ENCODE data around the gene POLR2H. TPM values are rescaled to one million over a fixed set of nuclear protein-coding genes. Genes with fewer than 3 reads are reported as not detected.

POLR2H gene
- total RNA-seq, 5 donors from 2014 or later (not counting 1 experiment from before 2014, with no cell fraction given) = 33.0 to 75.1 (median 53.3) TPM

GRCh38 chr3:184371570-184372018 is 10.1 kb downstream of the POLR2H start:
- Histone ChIP-seq H3K9me3 (no peaks in the 10 kb centered on the region), H3K4me3 (ENCODE audit: control insufficient read depth in 1 of 2, extremely low read depth in 1 of 2, low read length in 1 of 2) (no peak overlapping the region), H3K27ac (ENCODE audit: low read length) (no peak overlapping the region), H3K4me1 (ENCODE audit: control insufficient read depth in 1 of 2, extremely low read depth in 1 of 2, insufficient read depth in 2 of 2, low read length in 2 of 2) (peaks cover 0 to 5% of the 10 kb centered on the region in 2 experiments), H3K36me3 (ENCODE audit: control insufficient read depth in 2 of 2, extremely low read depth in 1 of 2, insufficient read depth in 1 of 2, low read length in 1 of 2) (peaks cover 0 to 19% of the 10 kb centered on the region in 2 donors), H3K27me3 (replicated peaks in 1 of 2; ENCODE audit: control insufficient read depth in 2 of 2, extremely low read depth in 1 of 2, insufficient read depth in 2 of 2, low read length in 1 of 2) (peaks cover 0 to 9% of the 10 kb centered on the region in 2 experiments)
- ChIA-PET POLR2A (no interaction called here), CTCF (interaction anchor here (0.6 to 2.2 kb wide), 25 partner anchors 9 to 723 kb away, joined by 3 to 36 read pairs (median 4); partner anchors contain the start of gene EPHB3 (in 1 of the 2))
- peaks cover 19% of the 10 kb centered on the region for H3K36me3 Mint-ChIP-seq
- H3K27ac Mint-ChIP-seq = peak overlapping the region in 1 of 2 donors; percentile 11
- H3K27me3 Mint-ChIP-seq = peaks cover 10 to 12% of the 10 kb centered on the region in 2 donors
- WGBS (ENCODE audit: insufficient coverage) = 70% methylated on average over 1 of the region's 5 CpGs
- no peaks in the 10 kb centered on the region for H3K9me3 Mint-ChIP-seq
- H3K4me3 Mint-ChIP-seq = no peak overlapping the region
- peak in 33 of 35 experiments; percentile 25 to 74 (median 51) for DNase-seq
- peaks cover 4 to 14% (median 11%) of the 10 kb centered on the region in 3 donors for H3K4me1 Mint-ChIP-seq
- peak; percentile 90 to 99 (median 95) for ATAC-seq (replicated peaks in 1 of 4)

GRCh38 chr3:184372296-184372821 is 10.8 kb downstream of the POLR2H start:
- Mint-ChIP-seq H3K27ac (no peak overlapping the region), H3K36me3 (peaks cover 13% of the 10 kb centered on the region), H3K4me3 (no peak overlapping the region), H3K9me3 (no peaks in the 10 kb centered on the region), H3K27me3 (peaks cover 15 to 17% of the 10 kb centered on the region in 2 donors), H3K4me1 (peaks cover 3 to 10% (median 7%) of the 10 kb centered on the region in 3 donors)
- Histone ChIP-seq H3K27me3 (replicated peaks in 1 of 2; ENCODE audit: control insufficient read depth in 2 of 2, extremely low read depth in 1 of 2, insufficient read depth in 2 of 2, low read length in 1 of 2) (peaks cover 0 to 14% of the 10 kb centered on the region in 2 experiments), H3K27ac (ENCODE audit: low read length) (no peak overlapping the region), H3K36me3 (ENCODE audit: control insufficient read depth in 2 of 2, extremely low read depth in 1 of 2, insufficient read depth in 1 of 2, low read length in 1 of 2) (peaks cover 0 to 15% of the 10 kb centered on the region in 2 donors), H3K9me3 (no peaks in the 10 kb centered on the region), H3K4me3 (ENCODE audit: control insufficient read depth in 1 of 2, extremely low read depth in 1 of 2, low read length in 1 of 2) (no peak overlapping the region), H3K4me1 (ENCODE audit: control insufficient read depth in 1 of 2, extremely low read depth in 1 of 2, insufficient read depth in 2 of 2, low read length in 2 of 2) (peaks cover 0 to 5% of the 10 kb centered on the region in 2 experiments)
- 70% methylated on average over 8 of the region's 8 CpGs for WGBS (ENCODE audit: insufficient coverage)
- CTCF ChIA-PET = interaction anchor here (0.8 to 2.2 kb wide), 16 partner anchors 9 to 432 kb away, joined by 3 to 36 read pairs (median 4); partner anchors contain the start of gene EPHB3 (in 1 of the 2)
- DNase-seq (no peak), ATAC-seq (replicated peaks in 1 of 4) (no peak)
- POLR2A ChIA-PET = interaction anchor here in 1 of 2 donors (0.5 kb wide), 1 partner anchor 387 kb away, joined by 3 read pairs; no protein-coding TSS in a partner anchor

GRCh38 chr3:184372911-184373310 is 11.4 kb downstream of the POLR2H start:
- POLR2A ChIA-PET = interaction anchor here in 1 of 2 donors (0.5 kb wide), 1 partner anchor 387 kb away, joined by 3 read pairs; no protein-coding TSS in a partner anchor
- H3K4me1 Mint-ChIP-seq = peaks cover 3 to 10% (median 7%) of the 10 kb centered on the region in 3 donors
- Histone ChIP-seq H3K27ac (ENCODE audit: low read length) (no peak overlapping the region), H3K36me3 (ENCODE audit: control insufficient read depth in 2 of 2, extremely low read depth in 1 of 2, insufficient read depth in 1 of 2, low read length in 1 of 2) (peaks cover 0 to 13% of the 10 kb centered on the region in 2 donors), H3K9me3 (no peaks in the 10 kb centered on the region), H3K4me1 (ENCODE audit: control insufficient read depth in 1 of 2, extremely low read depth in 1 of 2, insufficient read depth in 2 of 2, low read length in 2 of 2) (peaks cover 0 to 5% of the 10 kb centered on the region in 2 experiments), H3K27me3 (replicated peaks in 1 of 2; ENCODE audit: control insufficient read depth in 2 of 2, extremely low read depth in 1 of 2, insufficient read depth in 2 of 2, low read length in 1 of 2) (peaks cover 0 to 20% of the 10 kb centered on the region in 2 experiments), H3K4me3 (ENCODE audit: control insufficient read depth in 1 of 2, extremely low read depth in 1 of 2, low read length in 1 of 2) (no peak overlapping the region)
- peaks cover 9% of the 10 kb centered on the region for H3K36me3 Mint-ChIP-seq
- no peak overlapping the region for H3K27ac Mint-ChIP-seq
- no peak overlapping the region for H3K4me3 Mint-ChIP-seq
- no peaks in the 10 kb centered on the region for H3K9me3 Mint-ChIP-seq
- H3K27me3 Mint-ChIP-seq = peaks cover 20 to 23% of the 10 kb centered on the region in 2 donors
- DNase-seq = no peak
- CTCF ChIA-PET = interaction anchor here (1.1 to 2.2 kb wide), 7 partner anchors 166 to 188 kb away, joined by 3 to 36 read pairs (median 6); no protein-coding TSS in a partner anchor
- 88% methylated on average over 3 of the region's 5 CpGs for WGBS (ENCODE audit: insufficient coverage)
- ATAC-seq (replicated peaks in 1 of 4) = no peak

- H3K4me1 ChIP-seq (ENCODE audit: control insufficient read depth in 1 of 2, extremely low read depth in 1 of 2, insufficient read depth in 2 of 2, low read length in 2 of 2) = peaks cover 0 to 5% of the 10 kb centered on the region in 2 experiments
- DNase-seq = no peak
- no peak overlapping the region for H3K4me3 ChIP-seq (ENCODE audit: control insufficient read depth in 1 of 2, extremely low read depth in 1 of 2, low read length in 1 of 2)
- H3K27me3 ChIP-seq (replicated peaks in 1 of 2; ENCODE audit: control insufficient read depth in 2 of 2, extremely low read depth in 1 of 2, insufficient read depth in 2 of 2, low read length in 1 of 2) = peaks cover 0 to 25% of the 10 kb centered on the region in 2 experiments
- no peak for ATAC-seq (replicated peaks in 1 of 4)
- CTCF ChIA-PET = interaction anchor here in 1 of 2 donors (1.2 kb wide), 1 partner anchor 187 kb away, joined by 4 read pairs; no protein-coding TSS in a partner anchor
- Mint-ChIP-seq H3K27ac (no peak overlapping the region), H3K36me3 (peaks cover 8% of the 10 kb centered on the region), H3K9me3 (no peaks in the 10 kb centered on the region), H3K4me1 (peaks cover 3 to 10% (median 7%) of the 10 kb centered on the region in 3 donors), H3K27me3 (peaks cover 25 to 26% of the 10 kb centered on the region in 2 donors), H3K4me3 (no peak overlapping the region)
- peaks cover 0 to 7% of the 10 kb centered on the region in 2 donors for H3K36me3 ChIP-seq (ENCODE audit: control insufficient read depth in 2 of 2, extremely low read depth in 1 of 2, insufficient read depth in 1 of 2, low read length in 1 of 2)
- POLR2A ChIA-PET = interaction anchor here in 1 of 2 donors (0.6 kb wide), 1 partner anchor 927 kb away, joined by 8 read pairs; no protein-coding TSS in a partner anchor
- 71% methylated on average over 6 of the region's 6 CpGs for WGBS (ENCODE audit: insufficient coverage)
- no peak overlapping the region for H3K27ac ChIP-seq (ENCODE audit: low read length)
- H3K9me3 ChIP-seq = no peaks in the 10 kb centered on the region
Measured at GRCh38 chr3:184373422-184373821, 11.9 kb downstream of the POLR2H start.

GRCh38 chr3:184375747-184376461 is 14.4 kb downstream of the POLR2H start:
- H3K36me3 Mint-ChIP-seq = no peaks in the 10 kb centered on the region
- ATAC-seq (replicated peaks in 1 of 4) = no peak
- peaks cover 5 to 18% (median 15%) of the 10 kb centered on the region in 3 donors for H3K4me1 Mint-ChIP-seq
- Histone ChIP-seq H3K27me3 (replicated peaks in 1 of 2; ENCODE audit: control insufficient read depth in 2 of 2, extremely low read depth in 1 of 2, insufficient read depth in 2 of 2, low read length in 1 of 2) (peaks cover 2 to 41% of the 10 kb centered on the region in 2 experiments), H3K27ac (ENCODE audit: low read length) (no peak overlapping the region), H3K4me1 (ENCODE audit: control insufficient read depth in 1 of 2, extremely low read depth in 1 of 2, insufficient read depth in 2 of 2, low read length in 2 of 2) (peaks cover 2 to 9% of the 10 kb centered on the region in 2 experiments), H3K4me3 (ENCODE audit: control insufficient read depth in 1 of 2, extremely low read depth in 1 of 2, low read length in 1 of 2) (no peak overlapping the region), H3K36me3 (ENCODE audit: control insufficient read depth in 2 of 2, extremely low read depth in 1 of 2, insufficient read depth in 1 of 2, low read length in 1 of 2) (no peaks in the 10 kb centered on the region), H3K9me3 (no peaks in the 10 kb centered on the region)
- ChIA-PET POLR2A (no interaction called here), CTCF (interaction anchor here in 1 of 2 donors (0.6 to 0.7 kb wide), 2 partner anchors 75 to 1514 kb away, joined by 3 read pairs; no protein-coding TSS in a partner anchor)
- WGBS (ENCODE audit: insufficient coverage) = 88% methylated on average over 8 of the region's 12 CpGs
- no peaks in the 10 kb centered on the region for H3K9me3 Mint-ChIP-seq
- H3K27ac Mint-ChIP-seq = no peak overlapping the region
- no peak overlapping the region for H3K4me3 Mint-ChIP-seq
- DNase-seq = no peak
- H3K27me3 Mint-ChIP-seq = peaks cover 38 to 39% of the 10 kb centered on the region in 2 donors

GRCh38 chr3:184377374-184377773 is 15.9 kb downstream of the POLR2H start:
- Mint-ChIP-seq H3K27me3 (peaks cover 43 to 52% of the 10 kb centered on the region in 2 donors), H3K36me3 (no peaks in the 10 kb centered on the region), H3K9me3 (no peaks in the 10 kb centered on the region), H3K4me1 (peaks cover 6 to 18% (median 12%) of the 10 kb centered on the region in 3 donors), H3K27ac (no peak overlapping the region), H3K4me3 (no peak overlapping the region)
- Histone ChIP-seq H3K9me3 (no peaks in the 10 kb centered on the region), H3K4me1 (ENCODE audit: control insufficient read depth in 1 of 2, extremely low read depth in 1 of 2, insufficient read depth in 2 of 2, low read length in 2 of 2) (peaks cover 2 to 14% of the 10 kb centered on the region in 2 experiments), H3K36me3 (ENCODE audit: control insufficient read depth in 2 of 2, extremely low read depth in 1 of 2, insufficient read depth in 1 of 2, low read length in 1 of 2) (no peaks in the 10 kb centered on the region), H3K27me3 (replicated peaks in 1 of 2; ENCODE audit: control insufficient read depth in 2 of 2, extremely low read depth in 1 of 2, insufficient read depth in 2 of 2, low read length in 1 of 2) (peaks cover 4 to 56% of the 10 kb centered on the region in 2 experiments), H3K27ac (ENCODE audit: low read length) (no peak overlapping the region), H3K4me3 (ENCODE audit: control insufficient read depth in 1 of 2, extremely low read depth in 1 of 2, low read length in 1 of 2) (no peak overlapping the region)
- POLR2A ChIA-PET = no interaction called here
- CTCF ChIA-PET = interaction anchor here in 1 of 2 donors (1.0 kb wide), 1 partner anchor 9 kb away, joined by 4 read pairs; no protein-coding TSS in a partner anchor
- no peak for DNase-seq
- 43% methylated on average over 4 of the region's 5 CpGs for WGBS (ENCODE audit: insufficient coverage)
- no peak for ATAC-seq (replicated peaks in 1 of 4)
